Fibroblast of mammary gland (primary cell): ENCODE data around the gene ZYX.
"Not testable (repeated sequence)": the region's sequence is repeated elsewhere in the genome, so short reads cannot be mapped to it uniquely, and the experiment has no call there.

Source experiments
- DNase-seq: peaks from one replicate; pipeline ENCODE4 v3.0.0-alpha.2; 2010; ENCODE audit warnings: low read depth
- H3K4me3 ChIP-seq: 2 replicates; pipeline ENCODE4 v1.5.1; 2011; ENCODE audit warnings: low read depth, mild to moderate bottlenecking, low read length, moderate library complexity; ENCODE audit not compliant: control insufficient read depth
- TF ChIP-seq, protein P1 (sequence below): conservative IDR thresholded peaks from 2 replicates; pipeline ENCODE4 v1.5.1; 2011; ENCODE audit warnings: low read depth, low read length, inconsistent platforms; ENCODE audit not compliant: control insufficient read depth, insufficient read depth

The ZYX gene

DNA sequence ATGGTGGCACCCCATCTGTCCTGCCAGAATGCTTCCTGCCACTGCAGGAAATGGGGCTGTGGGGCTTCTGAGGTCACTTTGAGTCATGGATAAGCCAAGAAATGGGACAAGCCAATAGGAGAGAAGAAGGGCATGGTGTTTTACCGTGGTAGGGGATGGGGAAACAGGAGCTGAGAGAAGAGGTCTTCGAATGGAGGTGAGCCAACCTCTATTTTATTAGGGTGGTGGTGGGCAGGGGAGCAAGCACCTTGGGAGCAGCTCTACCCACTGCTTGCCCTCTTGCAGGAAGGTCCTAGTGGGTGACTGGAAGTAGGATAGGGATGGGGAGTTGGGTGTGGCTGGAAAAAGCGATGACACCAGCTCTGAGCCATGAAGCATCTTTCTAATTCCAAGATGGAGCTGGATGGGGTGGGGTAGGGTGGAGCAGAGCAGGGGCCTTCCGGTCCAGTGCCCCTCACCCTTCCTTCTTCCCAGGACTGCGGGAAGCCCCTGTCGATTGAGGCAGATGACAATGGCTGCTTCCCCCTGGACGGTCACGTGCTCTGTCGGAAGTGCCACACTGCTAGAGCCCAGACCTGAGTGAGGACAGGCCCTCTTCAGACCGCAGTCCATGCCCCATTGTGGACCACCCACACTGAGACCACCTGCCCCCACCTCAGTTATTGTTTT is 9.1 kb downstream of the ZYX start:
- TF ChIP-seq, protein P1, sequence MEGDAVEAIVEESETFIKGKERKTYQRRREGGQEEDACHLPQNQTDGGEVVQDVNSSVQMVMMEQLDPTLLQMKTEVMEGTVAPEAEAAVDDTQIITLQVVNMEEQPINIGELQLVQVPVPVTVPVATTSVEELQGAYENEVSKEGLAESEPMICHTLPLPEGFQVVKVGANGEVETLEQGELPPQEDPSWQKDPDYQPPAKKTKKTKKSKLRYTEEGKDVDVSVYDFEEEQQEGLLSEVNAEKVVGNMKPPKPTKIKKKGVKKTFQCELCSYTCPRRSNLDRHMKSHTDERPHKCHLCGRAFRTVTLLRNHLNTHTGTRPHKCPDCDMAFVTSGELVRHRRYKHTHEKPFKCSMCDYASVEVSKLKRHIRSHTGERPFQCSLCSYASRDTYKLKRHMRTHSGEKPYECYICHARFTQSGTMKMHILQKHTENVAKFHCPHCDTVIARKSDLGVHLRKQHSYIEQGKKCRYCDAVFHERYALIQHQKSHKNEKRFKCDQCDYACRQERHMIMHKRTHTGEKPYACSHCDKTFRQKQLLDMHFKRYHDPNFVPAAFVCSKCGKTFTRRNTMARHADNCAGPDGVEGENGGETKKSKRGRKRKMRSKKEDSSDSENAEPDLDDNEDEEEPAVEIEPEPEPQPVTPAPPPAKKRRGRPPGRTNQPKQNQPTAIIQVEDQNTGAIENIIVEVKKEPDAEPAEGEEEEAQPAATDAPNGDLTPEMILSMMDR: no peak
- no peak overlapping the region for H3K4me3 ChIP-seq
- peak; percentile 33 for DNase-seq

DNA sequence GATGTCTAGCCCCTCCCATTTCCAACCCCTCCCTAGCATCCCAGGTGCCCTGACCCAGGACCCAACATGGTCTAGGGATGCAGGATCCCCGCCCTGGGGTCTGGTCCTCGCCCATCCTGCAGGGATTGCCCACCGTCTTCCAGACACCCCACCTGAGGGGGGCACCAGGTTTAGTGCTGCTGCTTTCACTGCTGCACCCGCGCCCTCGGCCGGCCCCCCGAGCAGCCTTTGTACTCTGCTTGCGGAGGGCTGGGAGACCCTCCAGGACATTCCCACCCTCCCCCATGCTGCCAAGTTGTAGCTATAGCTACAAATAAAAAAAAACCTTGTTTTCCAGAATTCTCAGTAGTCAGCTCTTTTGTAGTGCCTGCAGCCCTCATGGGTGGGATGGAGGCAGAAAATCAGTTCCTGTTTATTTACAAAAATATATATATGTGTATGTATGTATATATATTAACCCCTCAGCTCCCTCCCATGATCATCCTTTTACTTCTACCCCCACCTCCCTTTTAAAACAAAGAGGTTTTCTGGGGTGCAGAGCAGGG is 9.7 kb downstream of the ZYX start:
- TF ChIP-seq, protein P1: no peak
- DNase-seq: no peak
- H3K4me3 ChIP-seq: no peak overlapping the region

DNA sequence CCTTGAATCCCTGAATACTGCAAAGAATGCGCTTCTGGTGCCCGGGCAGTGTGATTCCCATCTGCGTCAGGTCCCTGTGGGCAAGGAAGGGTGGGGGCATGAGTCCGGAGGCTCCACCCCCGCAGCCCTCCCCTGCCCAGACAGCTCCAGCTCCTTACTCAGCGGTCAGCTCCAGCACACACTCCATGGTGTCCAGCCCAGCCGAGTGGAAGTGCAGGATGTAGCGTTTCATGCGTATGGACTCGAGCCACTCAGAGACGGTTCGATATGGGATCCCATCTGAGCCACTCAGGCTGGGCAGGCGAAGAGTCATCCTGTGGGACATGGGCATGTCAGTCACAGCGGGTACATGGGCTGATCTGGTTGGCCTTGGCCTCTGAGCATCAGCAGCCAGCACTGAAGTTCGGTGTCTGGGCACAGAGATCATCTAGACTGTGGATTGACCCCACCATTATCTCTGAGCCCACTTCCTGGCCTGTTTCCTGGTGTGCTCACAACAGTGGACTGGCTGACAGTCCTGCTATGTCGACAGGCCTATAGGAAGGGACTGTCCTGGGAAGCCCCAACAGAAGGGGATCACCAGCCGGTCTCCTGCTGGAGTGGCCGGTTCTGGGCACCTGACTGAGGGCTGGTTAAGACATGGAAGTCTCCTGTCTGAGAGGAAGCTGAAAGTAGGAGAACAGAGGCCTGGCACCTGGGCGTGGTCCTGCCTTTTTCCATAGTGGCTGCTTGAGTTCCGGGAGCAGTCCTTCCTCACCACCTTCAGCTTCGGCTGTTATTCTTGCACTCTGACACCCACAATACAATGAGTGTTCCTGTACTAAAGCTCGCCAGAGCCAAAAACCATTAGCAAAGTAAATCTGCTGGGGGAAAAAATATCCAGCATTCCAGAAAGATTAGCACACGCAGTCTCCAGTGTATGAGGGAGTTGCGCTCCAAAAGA is 10.6 kb downstream of the ZYX start:
- no peak overlapping the region for H3K4me3 ChIP-seq
- DNase-seq: peak; percentile 94

DNA sequence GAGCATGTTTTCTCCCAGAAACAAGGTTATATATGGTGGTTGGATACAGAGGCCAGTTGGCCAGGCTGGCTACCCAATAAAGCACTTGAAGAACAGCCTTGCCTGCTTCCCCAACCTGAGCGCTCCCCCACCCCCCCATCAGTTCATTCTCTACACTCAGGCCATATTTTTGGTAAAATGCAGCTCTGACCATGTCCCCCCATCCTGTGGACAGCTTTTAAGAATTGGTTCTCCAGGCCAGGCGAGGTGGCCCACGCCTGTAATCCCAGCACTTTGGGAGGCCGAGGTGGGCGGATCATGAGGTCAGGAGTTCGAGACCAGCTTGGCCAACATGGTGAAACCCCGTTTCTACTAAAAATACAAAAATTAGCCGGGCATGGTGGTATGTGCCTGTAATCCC is 11.3 kb downstream of the ZYX start:
- not testable (repeated sequence) for DNase-seq, H3K4me3 ChIP-seq

More for the DNA sequence above, 10.6 kb downstream of the ZYX start:
- TF ChIP-seq, protein P1: no peak

DNA sequence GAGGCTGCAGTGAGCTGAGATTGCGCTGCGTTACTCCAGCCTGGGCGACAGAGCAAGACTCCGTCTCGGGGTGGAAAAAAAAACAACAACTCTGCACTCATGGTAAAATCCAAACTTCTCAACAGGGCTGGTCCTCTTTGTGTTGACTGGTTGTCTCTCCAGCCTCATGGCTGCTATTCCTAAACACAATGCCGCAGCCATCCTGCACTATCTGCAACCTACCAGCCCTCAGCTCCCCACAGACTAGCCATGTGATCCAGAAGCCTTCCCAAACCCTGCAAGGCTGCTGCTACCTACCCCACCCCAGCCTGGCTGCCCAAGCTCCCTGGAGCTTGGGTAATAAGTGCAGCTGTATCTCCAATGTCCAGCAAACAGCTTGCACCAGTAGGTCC is 11.7 kb downstream of the ZYX start:
- peak; percentile 30 for DNase-seq
- TF ChIP-seq, protein P1: no peak
- no peak overlapping the region for H3K4me3 ChIP-seq

DNA sequence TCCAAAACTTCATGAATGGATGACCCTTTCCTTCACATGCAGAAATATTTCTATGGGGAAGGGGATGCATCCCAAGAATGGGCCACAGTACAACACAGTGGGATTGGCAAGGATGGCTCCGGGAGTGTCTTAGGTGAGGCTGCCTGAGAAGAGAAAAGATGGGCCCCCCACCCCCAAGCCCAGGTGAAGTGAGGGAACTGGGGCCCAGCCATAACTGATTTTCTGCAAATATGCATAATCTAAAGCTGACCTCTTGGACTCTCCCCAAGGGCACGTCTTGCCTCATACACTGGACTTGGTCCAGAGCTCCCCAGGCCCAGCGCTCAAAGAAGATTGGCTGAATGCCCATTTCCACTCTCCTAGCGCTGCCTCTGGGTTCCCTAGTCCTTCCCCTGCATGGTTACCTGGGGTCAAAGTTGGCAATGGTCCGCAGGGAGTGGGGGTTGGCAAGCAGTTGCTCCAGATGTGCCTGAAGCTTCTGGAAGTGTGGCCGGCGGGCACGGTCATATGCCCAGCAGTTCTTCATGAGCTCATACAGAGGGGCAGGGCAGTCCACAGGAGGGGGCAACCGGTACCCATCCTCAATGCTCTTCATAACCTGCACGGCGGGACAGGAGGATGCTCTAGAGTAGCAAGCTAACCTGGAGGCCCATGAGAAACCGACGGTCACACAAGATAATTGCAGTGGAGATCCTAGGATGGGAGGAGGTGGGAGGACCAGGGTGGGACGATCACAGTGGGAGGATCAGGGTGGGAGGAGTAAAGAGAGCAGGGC is 12.3 kb downstream of the ZYX start:
- TF ChIP-seq, protein P1: no peak
- DNase-seq: peak; percentile 62
- H3K4me3 ChIP-seq: no peak overlapping the region
